A673 (cell line): ENCODE measurements around the gene SCPEP1.
"Not testable (repeated sequence)": the region's sequence is repeated elsewhere in the genome, so short reads cannot be mapped to it uniquely, and the experiment has no call there.

ENCODE experiments used
- EZH2 ChIP-seq: fragments of 200-600 bp; sonication (generic); IDR thresholded peaks from 2 replicates; pipeline ENCODE4 v1.6.1; 2017; ENCODE audit warnings: borderline replicate concordance, low read depth, mild to moderate bottlenecking, mixed read lengths, antibody characterized with exemption, low read length; ENCODE audit not compliant: poor library complexity, severe bottlenecking
- TF ChIP-seq, protein P1 (sequence below): fragments of 300-800, 200-600 bp; sonication (generic); conservative IDR thresholded peaks from 2 replicates; pipeline ENCODE4 v1.5.1; 2017; ENCODE audit warnings: low read depth, mild to moderate bottlenecking, antibody characterized with exemption, low read length, moderate library complexity, mixed read lengths

GRCh38 chr17:56938206-56938605 is 39.7 kb upstream of the SCPEP1 start:
- TF ChIP-seq, protein P1, sequence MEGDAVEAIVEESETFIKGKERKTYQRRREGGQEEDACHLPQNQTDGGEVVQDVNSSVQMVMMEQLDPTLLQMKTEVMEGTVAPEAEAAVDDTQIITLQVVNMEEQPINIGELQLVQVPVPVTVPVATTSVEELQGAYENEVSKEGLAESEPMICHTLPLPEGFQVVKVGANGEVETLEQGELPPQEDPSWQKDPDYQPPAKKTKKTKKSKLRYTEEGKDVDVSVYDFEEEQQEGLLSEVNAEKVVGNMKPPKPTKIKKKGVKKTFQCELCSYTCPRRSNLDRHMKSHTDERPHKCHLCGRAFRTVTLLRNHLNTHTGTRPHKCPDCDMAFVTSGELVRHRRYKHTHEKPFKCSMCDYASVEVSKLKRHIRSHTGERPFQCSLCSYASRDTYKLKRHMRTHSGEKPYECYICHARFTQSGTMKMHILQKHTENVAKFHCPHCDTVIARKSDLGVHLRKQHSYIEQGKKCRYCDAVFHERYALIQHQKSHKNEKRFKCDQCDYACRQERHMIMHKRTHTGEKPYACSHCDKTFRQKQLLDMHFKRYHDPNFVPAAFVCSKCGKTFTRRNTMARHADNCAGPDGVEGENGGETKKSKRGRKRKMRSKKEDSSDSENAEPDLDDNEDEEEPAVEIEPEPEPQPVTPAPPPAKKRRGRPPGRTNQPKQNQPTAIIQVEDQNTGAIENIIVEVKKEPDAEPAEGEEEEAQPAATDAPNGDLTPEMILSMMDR = not testable (repeated sequence)
- not testable (repeated sequence) for TF ChIP-seq EZH2
